Type B pancreatic cell (in vitro differentiated cells): ENCODE data around the gene AK2. TPM values are rescaled to one million over a fixed set of nuclear protein-coding genes. Genes with fewer than 3 reads are reported as not detected.

Experiments
- DNase-seq: peaks from one replicate; pipeline ENCODE4 v3.0.0; 2021; ENCODE audit warnings: mixed read lengths; ENCODE audit not compliant: unreplicated experiment; ENCODE audit errors: extremely low spot score
- H3K27ac Mint-ChIP-seq: 2 replicates; pipeline ENCODE4 v1.8.0; 2021; ENCODE audit warnings: mild to moderate bottlenecking, mixed read lengths
- H3K27me3 Mint-ChIP-seq: 2 replicates; pipeline ENCODE4 v1.8.0; 2021; ENCODE audit warnings: mixed read lengths
- H3K36me3 Mint-ChIP-seq: 2 replicates; pipeline ENCODE4 v1.8.0; 2021; ENCODE audit warnings: mixed read lengths
- H3K4me1 Mint-ChIP-seq: one replicate; pipeline ENCODE4 v1.8.0; 2021; ENCODE audit warnings: mixed read lengths; ENCODE audit not compliant: unreplicated experiment
- H3K4me3 Mint-ChIP-seq: 2 replicates; pipeline ENCODE4 v1.8.0; 2021; ENCODE audit warnings: mild to moderate bottlenecking, mixed read lengths
- H3K9me3 Mint-ChIP-seq: 2 replicates; pipeline ENCODE4 v1.8.0; 2021; ENCODE audit warnings: mixed read lengths
- CTCF ChIP-seq: fragments of 200-600 bp; sonication (generic); conservative IDR thresholded peaks from 2 replicates; pipeline ENCODE4 v1.5.0; 2021; ENCODE audit warnings: antibody characterized with exemption, mild to moderate bottlenecking
- total RNA-seq: library from RNA; stranded (reverse); gene quantifications from 2 replicates; pipeline ENCODE4 v1.2.1, GENCODE V29; 2021; ENCODE audit warnings: low replicate concordance

AK2 gene
- total RNA-seq, 1 donor from 2014 or later: 140 TPM

GRCh38 chr1:33032126-33032869, 4.4 kb downstream of the AK2 start:
- Mint-ChIP-seq H3K4me3 (no peak overlapping the region), H3K36me3 (peaks cover 23% of the 10 kb centered on the region), H3K27me3 (no peaks in the 10 kb centered on the region), H3K27ac (no peak overlapping the region), H3K9me3 (peaks cover 4% of the 10 kb centered on the region), H3K4me1 (peaks cover 26% of the 10 kb centered on the region)
- DNase-seq: no peak
- TF ChIP-seq CTCF: no peak

- TF ChIP-seq CTCF: no peak
- no peak for DNase-seq
- Mint-ChIP-seq H3K4me3 (no peak overlapping the region), H3K36me3 (peaks cover 17% of the 10 kb centered on the region), H3K4me1 (peaks cover 23% of the 10 kb centered on the region), H3K27me3 (no peaks in the 10 kb centered on the region), H3K27ac (no peak overlapping the region), H3K9me3 (no peaks in the 10 kb centered on the region)
Observed at GRCh38 chr1:33031506-33031905, 5.2 kb downstream of the AK2 start.

- no peaks in the 10 kb centered on the region for H3K9me3 Mint-ChIP-seq
- peaks cover 13% of the 10 kb centered on the region for H3K36me3 Mint-ChIP-seq
- no peak overlapping the region for H3K4me3 Mint-ChIP-seq
- peaks cover 24% of the 10 kb centered on the region for H3K4me1 Mint-ChIP-seq
- no peak for TF ChIP-seq CTCF
- no peaks in the 10 kb centered on the region for H3K27me3 Mint-ChIP-seq
- DNase-seq: no peak
- no peak overlapping the region for H3K27ac Mint-ChIP-seq
Observed at GRCh38 chr1:33030575-33030974, 6.1 kb downstream of the AK2 start.

GRCh38 chr1:33029921-33030320, 6.8 kb downstream of the AK2 start:
- Mint-ChIP-seq H3K27me3 (no peaks in the 10 kb centered on the region), H3K4me1 (peaks cover 25% of the 10 kb centered on the region), H3K4me3 (no peak overlapping the region), H3K27ac (no peak overlapping the region), H3K9me3 (no peaks in the 10 kb centered on the region), H3K36me3 (peaks cover 13% of the 10 kb centered on the region)
- no peak for DNase-seq
- no peak for TF ChIP-seq CTCF

GRCh38 chr1:33029209-33029608, 7.5 kb downstream of the AK2 start:
- H3K4me1 Mint-ChIP-seq: peaks cover 25% of the 10 kb centered on the region
- no peak for DNase-seq
- H3K36me3 Mint-ChIP-seq: peaks cover 13% of the 10 kb centered on the region
- H3K27me3 Mint-ChIP-seq: no peaks in the 10 kb centered on the region
- H3K9me3 Mint-ChIP-seq: no peaks in the 10 kb centered on the region
- no peak for TF ChIP-seq CTCF
- no peak overlapping the region for H3K4me3 Mint-ChIP-seq
- no peak overlapping the region for H3K27ac Mint-ChIP-seq
